Right lobe of liver (tissue), 6 donors: Measurements from ENCODE around the gene FABP3. TPM values are rescaled to one million over a fixed set of nuclear protein-coding genes. Genes with fewer than 3 reads are reported as not detected.

Source experiments
- ATAC-seq, 4 donors: fragments of 200-7000 bp; cut with Tn5 transposase; one replicate each; pipeline ENCODE4 v1.9.1; 2020; ENCODE audit warnings: mild to moderate bottlenecking in 4 of 4, moderate library complexity in 4 of 4
- DNase-seq, 3 donors: peaks; one replicate each; pipeline ENCODE4 v3.0.0-alpha.2; 2020
- H3K27ac ChIP-seq, 3 donors: fragments of 200-600 bp; one replicate each; pipeline ENCODE4 v1.8.0; 2022
- H3K27me3 ChIP-seq, 2 donors: fragments of 200-600 bp; one replicate each; pipeline ENCODE4 v1.8.0; 2022
- H3K36me3 ChIP-seq, 4 donors: fragments of 200-600 bp; sonication (generic) in 1 of 4; one replicate each; pipeline versions ENCODE4 v1.5.1 to v1.8.0; 2017 to 2022; ENCODE audit warnings: control low read depth in 1 of 4
- H3K4me1 ChIP-seq, 4 donors: fragments of 200-600 bp; sonication (generic) in 1 of 4; one replicate each; pipeline versions ENCODE4 v1.5.1 to v1.8.0; 2017 to 2022; ENCODE audit warnings: control low read depth in 1 of 4
- H3K4me3 ChIP-seq, 3 donors: fragments of 200-600 bp; one replicate each; pipeline ENCODE4 v1.8.0; 2022
- H3K9me3 ChIP-seq, 4 donors: fragments of 200-600 bp; sonication (generic) in 1 of 4; one replicate each; pipeline versions ENCODE4 v1.5.1 to v1.8.0; 2017 to 2022; ENCODE audit warnings: control low read depth in 1 of 4
- POLR2A ChIP-seq: fragments of 450-650 bp; IDR thresholded peaks from one replicate; pipeline ENCODE4 v1.6.1; 2017; ENCODE audit warnings: antibody characterized with exemption, mild to moderate bottlenecking
- WGBS: methylation state at CpG from one replicate; pipeline ENCODE4 v1.1.6; 2018; ENCODE audit warnings: low coverage, low lambda C conversion rate; ENCODE audit not compliant: insufficient coverage; ENCODE audit errors: missing lambda C conversion rate; 5-methylcytosine and 5-hydroxymethylcytosine counted together
- intact Hi-C, 2 donors: fragments of 100-400 bp; cut with DNase I; formaldehyde crosslinking; loops; one replicate each; pipeline versions ENCODE4 v1.11.2 to v1.14.1; 2022
- total RNA-seq, 6 experiments: library from RNA; depleted of rRNA in 2 of 6; stranded (reverse); fragments of >200 nt in 2 of 6; fragmentation: NEBNext Ultra II Directional in 3 of 6; extraction: Animal tissue kit (Norgen Biotek cat#: 25700) in 3 of 6; gene quantifications; one replicate each; pipeline versions ENCODE4 v1.1.0 to v1.2.4, GENCODE V29; 2016 to 2023
- TF ChIP-seq, protein P1 (sequence below), 4 donors: fragments of 200-600 bp in 3 of 4; fragments of 450-650 bp in 1 of 4; IDR thresholded peaks; one replicate each; pipeline versions ENCODE4 v1.5.1 to v1.8.0; 2016 to 2022; ENCODE audit warnings: antibody characterized with exemption in 4 of 4, mild to moderate bottlenecking in 2 of 4
- donor health status: DM: no; HTN: yes; CAD: no.
- donor health status: DM: no; HTN: no; CAD: no.
- donor health status: DM: no; HTN: no; CAD: no.
- donor health status: DM: no; HTN: yes; CAD: no.
- donor health status: DM: no; HTN: yes; CAD: no.

The FABP3 gene
- total RNA-seq, 6 experiments from 2014 or later, result 1.3 to 8.3 (median 4.6) TPM

GRCh38 chr1:31335007-31335406 lies 37.9 kb downstream of the FABP3 start:
- TF ChIP-seq, protein P1, sequence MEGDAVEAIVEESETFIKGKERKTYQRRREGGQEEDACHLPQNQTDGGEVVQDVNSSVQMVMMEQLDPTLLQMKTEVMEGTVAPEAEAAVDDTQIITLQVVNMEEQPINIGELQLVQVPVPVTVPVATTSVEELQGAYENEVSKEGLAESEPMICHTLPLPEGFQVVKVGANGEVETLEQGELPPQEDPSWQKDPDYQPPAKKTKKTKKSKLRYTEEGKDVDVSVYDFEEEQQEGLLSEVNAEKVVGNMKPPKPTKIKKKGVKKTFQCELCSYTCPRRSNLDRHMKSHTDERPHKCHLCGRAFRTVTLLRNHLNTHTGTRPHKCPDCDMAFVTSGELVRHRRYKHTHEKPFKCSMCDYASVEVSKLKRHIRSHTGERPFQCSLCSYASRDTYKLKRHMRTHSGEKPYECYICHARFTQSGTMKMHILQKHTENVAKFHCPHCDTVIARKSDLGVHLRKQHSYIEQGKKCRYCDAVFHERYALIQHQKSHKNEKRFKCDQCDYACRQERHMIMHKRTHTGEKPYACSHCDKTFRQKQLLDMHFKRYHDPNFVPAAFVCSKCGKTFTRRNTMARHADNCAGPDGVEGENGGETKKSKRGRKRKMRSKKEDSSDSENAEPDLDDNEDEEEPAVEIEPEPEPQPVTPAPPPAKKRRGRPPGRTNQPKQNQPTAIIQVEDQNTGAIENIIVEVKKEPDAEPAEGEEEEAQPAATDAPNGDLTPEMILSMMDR (IDR thresholded peaks at IDR 0.05), result peak; percentile 45 to 57 (median 52)
- no peak for TF ChIP-seq POLR2A
- intact Hi-C loops, result loop anchor here (10.0 kb wide), 1 partner anchor 150 kb away; no protein-coding TSS in a partner anchor
- Histone ChIP-seq H3K27ac (no peak overlapping the region), H3K9me3 (no peaks in the 10 kb centered on the region), H3K4me3 (no peak overlapping the region), H3K27me3 (no peaks in the 10 kb centered on the region), H3K4me1 (no peaks in the 10 kb centered on the region), H3K36me3 (no peaks in the 10 kb centered on the region)
- no peak for DNase-seq
- peak; percentile 59 to 82 (median 78) for ATAC-seq

GRCh38 chr1:31327381-31327780 lies 45.5 kb downstream of the FABP3 start:
- ATAC-seq, result no peak
- Histone ChIP-seq H3K27ac (no peak overlapping the region), H3K4me1 (no peaks in the 10 kb centered on the region), H3K36me3 (no peaks in the 10 kb centered on the region), H3K27me3 (no peaks in the 10 kb centered on the region), H3K9me3 (no peaks in the 10 kb centered on the region), H3K4me3 (no peak overlapping the region)
- WGBS, result 73% methylated on average over 2 of the region's 3 CpGs
- DNase-seq, result no peak
- intact Hi-C loops, result no loop called here
- TF ChIP-seq POLR2A, result no peak
- TF ChIP-seq, protein P1 (IDR thresholded peaks at IDR 0.05), result no peak

- intact Hi-C loops, result no loop called here
- no peak for ATAC-seq
- Histone ChIP-seq H3K27me3 (no peaks in the 10 kb centered on the region), H3K36me3 (no peaks in the 10 kb centered on the region), H3K27ac (no peak overlapping the region), H3K4me1 (no peaks in the 10 kb centered on the region), H3K4me3 (no peak overlapping the region), H3K9me3 (no peaks in the 10 kb centered on the region)
- TF ChIP-seq, protein P1 (IDR thresholded peaks at IDR 0.05), result no peak
- TF ChIP-seq POLR2A, result no peak
- 78% methylated on average over 1 of the region's 1 CpG for WGBS
- DNase-seq, result no peak
Measured at GRCh38 chr1:31326461-31326860, 46.4 kb downstream of the FABP3 start.

- H3K27me3 ChIP-seq, result no peaks in the 10 kb centered on the region
- H3K4me3 ChIP-seq, result no peak overlapping the region
- intact Hi-C loops, result no loop called here
- no peaks in the 10 kb centered on the region for H3K4me1 ChIP-seq
- TF ChIP-seq, protein P1 (IDR thresholded peaks at IDR 0.05), result no peak
- no peak for TF ChIP-seq POLR2A
- no peak for DNase-seq
- no peak overlapping the region for H3K27ac ChIP-seq
- no peaks in the 10 kb centered on the region for H3K36me3 ChIP-seq
- no peak for ATAC-seq
- H3K9me3 ChIP-seq, result no peaks in the 10 kb centered on the region
- WGBS, result no CpG with 5 or more reads among the region's 3 CpGs
Measured at GRCh38 chr1:31324992-31325391, 47.9 kb downstream of the FABP3 start.

- Histone ChIP-seq H3K36me3 (peaks cover 0 to 4% (median 0%) of the 10 kb centered on the region in 4 donors), H3K9me3 (no peaks in the 10 kb centered on the region), H3K4me3 (no peak overlapping the region), H3K27ac (no peak overlapping the region), H3K4me1 (no peaks in the 10 kb centered on the region), H3K27me3 (no peaks in the 10 kb centered on the region)
- TF ChIP-seq, protein P1 (IDR thresholded peaks at IDR 0.05), result no peak
- no peak for TF ChIP-seq POLR2A
- DNase-seq (no peak), ATAC-seq (no peak)
- intact Hi-C loops, result no loop called here
- no CpG with 5 or more reads among the region's 4 CpGs for WGBS
Measured at GRCh38 chr1:31324093-31324492, 48.8 kb downstream of the FABP3 start.
